COR-L47 (cell line): ENCODE measurements around the gene CAP2.
A peak's percentile ranks its signal among the peaks of the same experiment; 100 is the strongest.

Source experiments
- DNase-seq: peaks from one replicate; lab custom pipeline; 2025; lab: John Stamatoyannopoulos, UW

Gene CAP2, protein sequence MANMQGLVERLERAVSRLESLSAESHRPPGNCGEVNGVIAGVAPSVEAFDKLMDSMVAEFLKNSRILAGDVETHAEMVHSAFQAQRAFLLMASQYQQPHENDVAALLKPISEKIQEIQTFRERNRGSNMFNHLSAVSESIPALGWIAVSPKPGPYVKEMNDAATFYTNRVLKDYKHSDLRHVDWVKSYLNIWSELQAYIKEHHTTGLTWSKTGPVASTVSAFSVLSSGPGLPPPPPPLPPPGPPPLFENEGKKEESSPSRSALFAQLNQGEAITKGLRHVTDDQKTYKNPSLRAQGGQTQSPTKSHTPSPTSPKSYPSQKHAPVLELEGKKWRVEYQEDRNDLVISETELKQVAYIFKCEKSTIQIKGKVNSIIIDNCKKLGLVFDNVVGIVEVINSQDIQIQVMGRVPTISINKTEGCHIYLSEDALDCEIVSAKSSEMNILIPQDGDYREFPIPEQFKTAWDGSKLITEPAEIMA

DNA sequence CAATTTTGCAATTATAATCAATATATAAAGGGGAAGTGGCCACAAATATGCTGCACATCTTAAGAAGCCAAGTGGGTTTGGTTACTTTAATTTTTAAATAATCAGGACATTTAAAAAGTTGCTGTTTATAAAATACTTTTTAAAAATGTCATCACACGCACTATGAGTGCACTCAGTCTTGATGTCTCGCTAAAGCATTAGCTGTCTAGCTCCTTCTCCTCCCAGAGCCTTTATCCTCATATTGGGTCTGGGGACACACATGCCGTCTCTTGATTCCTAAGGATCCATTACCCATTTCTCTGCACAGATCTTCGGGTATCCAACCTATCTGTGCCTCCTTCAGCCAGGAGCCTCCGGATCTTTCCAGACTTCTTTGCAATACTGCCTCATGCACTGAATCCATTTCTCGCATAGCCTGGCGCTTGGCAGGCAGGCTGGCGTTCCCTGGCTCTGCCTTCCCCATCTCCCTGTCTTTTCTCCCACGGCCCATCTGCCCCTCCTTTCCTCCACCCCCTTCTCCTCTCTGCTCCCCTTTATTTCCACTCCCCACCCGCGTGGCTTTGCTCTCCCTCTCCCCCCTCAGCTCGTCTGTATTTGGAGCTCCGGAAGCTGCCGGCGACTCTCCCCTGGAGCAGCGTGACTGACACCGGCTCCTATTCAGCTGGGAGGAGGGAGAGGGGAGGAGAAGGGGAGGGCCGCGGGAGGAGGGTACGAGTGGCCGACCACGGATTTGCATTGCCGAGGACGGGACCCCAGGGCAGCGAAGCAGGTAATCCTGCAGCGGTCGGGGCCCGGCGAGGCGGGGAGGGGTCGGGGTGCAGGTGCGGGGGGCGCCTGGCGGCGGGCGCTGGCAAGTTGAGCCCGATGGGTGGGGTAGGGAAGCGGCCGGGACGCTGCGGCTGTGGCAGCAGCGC is at the start of gene CAP2:
Gene CAP2, plus strand, starts transcription at position 618 of the 914 bp plus-strand sequence. CDS start 27,961 bp downstream, outside the sequence.
- peak; percentile 36 for DNase-seq

DNA sequence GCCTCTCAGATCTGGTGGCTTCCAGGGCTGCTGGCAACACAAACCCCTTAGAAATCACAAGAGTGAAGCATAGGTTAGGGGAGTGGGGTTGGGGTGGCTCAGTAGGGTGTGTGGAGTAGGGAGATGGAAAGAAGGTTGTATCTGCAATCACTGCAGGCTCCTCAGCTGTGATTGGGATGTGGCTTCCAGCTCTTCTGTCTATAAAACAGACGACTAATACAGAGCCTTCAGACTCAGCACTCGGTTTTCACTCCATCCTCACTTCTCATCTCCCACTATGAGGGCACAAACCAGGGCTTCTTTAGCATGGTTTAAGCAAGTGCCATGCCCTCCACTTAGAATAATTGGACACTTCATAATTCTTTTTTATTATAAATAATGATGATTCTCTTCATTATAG is 46.4 kb upstream of the CAP2 start:
- no peak for DNase-seq

DNA sequence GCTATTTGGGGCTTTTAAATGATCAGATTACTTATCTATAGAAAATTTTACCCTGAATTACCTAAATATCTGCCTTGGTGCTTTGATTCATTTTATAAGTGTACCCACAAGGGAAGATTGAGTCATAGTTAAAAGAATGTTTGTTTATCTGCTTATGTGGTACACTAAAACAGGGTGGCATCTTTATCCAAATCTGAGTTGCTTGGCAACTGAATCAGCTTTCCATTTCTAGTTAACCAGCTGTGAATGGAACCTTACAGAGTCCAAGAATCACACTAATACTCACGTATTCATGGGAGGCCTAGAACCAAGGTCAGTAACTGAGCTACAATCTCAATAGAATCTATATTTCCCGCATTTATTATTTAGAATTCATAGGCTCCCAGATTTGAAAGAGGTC is 44.0 kb upstream of the CAP2 start:
- DNase-seq, result no peak

DNA sequence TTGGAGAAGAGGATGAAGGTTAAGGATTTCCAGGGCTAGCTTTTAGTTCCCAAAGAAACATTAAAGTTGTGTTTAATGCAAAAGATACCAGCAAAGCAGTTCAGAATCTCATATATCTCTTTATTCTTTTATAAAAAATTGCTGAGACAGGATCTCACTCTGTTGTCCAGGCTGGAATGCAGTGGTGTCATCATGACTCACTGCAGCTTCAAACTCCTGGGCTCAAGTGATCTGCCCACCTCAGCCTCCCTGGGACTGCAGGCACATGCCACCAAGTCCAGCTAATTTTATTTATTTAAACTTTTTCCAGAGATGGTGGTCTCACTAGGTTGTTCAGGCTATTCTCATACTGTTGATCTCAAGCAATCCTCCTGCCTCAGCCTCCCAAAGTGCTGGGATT is 41.1 kb upstream of the CAP2 start:
- no peak for DNase-seq

DNA sequence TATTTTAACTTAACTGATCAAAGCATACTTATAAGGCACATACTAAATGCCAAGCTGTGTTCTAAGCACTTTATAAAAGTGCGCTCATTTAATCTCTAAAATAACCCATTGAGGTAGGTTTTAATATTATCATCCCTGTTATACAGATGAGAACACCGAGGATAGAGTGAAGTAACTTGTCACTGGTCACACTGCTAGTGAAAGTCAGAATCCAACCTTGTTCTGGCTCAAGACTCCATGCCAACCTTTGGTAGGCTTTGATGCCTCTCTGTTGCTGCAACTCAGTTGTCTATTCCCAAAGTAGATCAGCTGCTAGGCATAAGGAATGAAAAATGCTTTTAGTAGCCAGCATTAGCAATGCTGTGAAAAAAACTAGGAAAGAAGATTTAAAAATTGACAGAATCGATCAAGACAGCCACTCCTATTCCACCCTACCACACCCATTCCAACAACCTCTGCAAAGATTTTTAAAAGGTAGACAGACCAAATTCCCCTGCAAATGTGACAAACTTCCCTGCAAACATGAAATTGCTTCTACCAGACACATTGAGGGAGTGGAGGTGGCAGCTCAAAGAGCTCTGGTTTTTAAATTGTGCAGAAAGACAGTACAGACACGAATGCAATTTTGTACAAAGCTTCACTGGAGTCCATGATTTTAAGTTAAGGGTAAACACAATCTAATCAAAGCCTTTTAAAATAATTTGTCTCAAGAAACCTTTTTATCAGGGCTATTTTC is 39.8 kb upstream of the CAP2 start:
- DNase-seq, result no peak

DNA sequence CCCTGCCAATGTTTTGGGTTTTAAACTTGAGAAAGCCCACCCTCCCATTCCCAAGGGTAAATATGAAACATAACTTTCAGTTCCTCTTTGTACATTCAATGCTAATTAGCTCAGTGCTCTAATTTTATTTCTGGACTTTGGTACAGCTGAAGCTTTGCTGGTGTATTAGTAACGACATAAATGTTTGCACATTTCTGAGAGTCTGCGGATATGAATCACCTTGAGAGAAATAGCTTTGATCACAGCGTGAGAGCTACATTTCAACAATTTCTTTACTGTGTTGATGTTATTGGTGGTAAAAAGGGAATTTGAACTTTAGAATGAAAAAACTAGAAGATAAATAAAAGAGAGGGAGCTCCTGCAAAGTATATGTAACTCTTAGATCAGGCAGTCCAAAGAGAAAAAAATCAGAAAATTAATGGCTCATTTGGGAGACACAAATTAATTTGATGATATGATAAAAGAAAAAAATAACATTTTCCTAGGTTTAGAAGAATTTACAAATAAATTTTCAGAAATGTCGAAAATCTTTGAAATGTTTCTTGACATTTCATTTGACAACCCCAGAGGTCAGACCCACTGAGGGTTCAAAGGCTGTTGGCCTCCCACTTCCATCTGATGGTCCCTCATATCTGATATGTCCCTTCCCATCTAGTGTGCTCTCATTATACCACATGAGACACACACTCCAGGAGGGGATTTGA is 38.5 kb upstream of the CAP2 start:
- no peak for DNase-seq

DNA sequence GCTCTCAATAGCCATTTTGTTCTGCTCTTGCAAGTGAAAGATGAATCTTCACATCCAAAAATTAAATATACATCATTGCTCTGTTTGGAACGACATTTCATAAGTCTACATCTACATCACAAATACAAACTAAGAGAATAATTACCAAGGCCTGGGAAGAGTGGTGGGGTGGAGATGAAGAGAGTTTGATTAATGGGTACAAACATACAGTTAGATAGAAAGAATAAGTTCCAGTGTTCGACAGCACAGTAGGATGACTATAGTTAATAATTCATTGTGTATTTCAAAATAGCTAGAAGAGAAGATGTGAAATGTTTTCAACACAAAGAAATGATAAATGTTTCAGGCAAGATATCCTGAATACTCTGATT is 38.0 kb upstream of the CAP2 start:
- no peak for DNase-seq

DNA sequence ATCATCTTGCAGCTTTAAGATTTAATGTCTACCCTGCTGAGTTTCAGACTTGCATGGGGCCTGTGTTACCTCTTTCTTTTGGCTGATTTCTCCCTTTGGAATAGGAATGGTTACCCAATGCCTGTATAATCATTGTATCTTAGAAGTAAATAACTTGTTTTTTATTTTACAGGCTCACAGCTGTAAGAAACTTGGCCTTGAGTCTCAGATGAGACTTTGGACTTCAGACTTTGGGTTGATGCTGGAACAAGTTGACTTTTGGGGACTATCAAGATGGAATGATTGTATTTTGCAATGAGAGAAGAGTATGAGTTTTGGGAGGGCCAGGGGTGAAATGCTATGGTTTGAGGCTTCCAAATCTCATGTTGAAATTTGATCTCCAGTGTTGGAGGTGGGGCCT is 34.9 kb upstream of the CAP2 start:
- no peak for DNase-seq

DNA sequence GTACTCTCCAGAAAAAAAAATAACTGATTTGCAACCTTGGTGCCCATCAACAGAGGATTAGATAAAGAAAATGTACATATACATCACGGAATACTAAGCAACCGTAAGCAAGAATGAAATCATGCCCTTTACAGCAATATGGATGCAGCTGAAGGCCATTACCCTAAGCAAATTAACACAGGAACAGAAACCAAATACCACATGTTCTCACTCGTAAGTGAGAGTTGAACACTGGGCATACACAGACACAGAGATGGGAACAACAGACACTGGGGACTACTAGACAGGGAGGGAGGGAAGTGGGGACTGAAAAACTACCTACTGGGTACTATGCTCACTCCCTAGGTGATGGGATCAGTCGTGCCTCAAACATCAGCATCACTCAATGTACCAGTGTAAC is 32.8 kb upstream of the CAP2 start:
- no peak for DNase-seq

DNA sequence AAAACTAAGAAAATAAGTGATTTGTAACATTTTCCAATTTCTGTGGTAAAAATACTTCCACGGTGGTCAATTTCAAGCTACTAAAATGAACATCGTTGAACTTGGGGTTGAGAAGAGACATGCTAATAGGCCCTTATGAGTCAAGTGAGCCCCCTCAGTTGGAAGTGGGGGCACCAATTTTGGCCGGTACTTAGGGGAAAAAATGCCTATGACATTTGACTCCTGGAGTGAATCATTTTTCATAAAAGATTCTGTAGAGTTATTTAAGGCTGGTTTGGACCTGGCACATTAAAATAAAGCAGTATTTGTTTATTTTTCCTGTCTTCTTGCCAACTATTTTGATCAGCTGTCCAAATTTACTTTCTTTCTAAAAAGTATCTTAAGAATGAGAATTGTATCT is 32.4 kb upstream of the CAP2 start:
- DNase-seq, result no peak

DNA sequence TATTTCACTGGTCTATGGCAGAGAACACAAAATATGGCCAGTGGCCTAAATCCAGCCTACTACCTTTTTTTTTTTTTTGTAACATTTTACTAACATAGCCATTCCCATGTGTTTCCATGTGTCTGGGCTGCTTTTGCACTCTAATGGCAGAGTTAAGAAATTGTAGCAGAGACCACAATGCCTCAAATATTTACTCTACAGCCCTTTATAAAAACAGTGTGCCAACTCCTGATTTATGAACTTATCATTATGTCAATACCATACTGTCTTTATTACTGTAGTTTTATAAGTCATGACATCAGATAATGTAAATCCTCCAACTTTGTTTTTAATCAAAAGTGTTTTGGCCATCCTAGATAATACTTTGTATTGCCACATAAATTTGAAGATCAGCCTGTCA is 27.4 kb upstream of the CAP2 start:
- no peak for DNase-seq

DNA sequence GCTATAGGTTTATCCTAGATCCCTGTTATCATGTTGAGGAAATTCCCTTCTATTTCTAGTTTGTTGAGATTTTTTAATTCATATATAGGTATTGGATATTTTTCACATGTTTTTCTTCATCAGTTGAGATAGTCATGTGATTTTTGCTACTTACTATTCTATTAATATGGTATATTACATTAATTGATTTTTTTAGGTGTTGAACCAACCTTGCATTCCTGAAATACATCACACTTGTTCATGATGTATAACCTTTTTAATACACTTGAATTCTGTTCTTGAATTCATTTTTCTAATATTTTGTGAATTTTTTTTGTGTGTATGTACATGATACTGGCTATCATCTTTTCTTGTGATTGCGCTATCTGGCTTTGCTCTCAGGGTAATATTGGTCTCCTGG is 25.5 kb upstream of the CAP2 start:
- DNase-seq, result no peak

DNA sequence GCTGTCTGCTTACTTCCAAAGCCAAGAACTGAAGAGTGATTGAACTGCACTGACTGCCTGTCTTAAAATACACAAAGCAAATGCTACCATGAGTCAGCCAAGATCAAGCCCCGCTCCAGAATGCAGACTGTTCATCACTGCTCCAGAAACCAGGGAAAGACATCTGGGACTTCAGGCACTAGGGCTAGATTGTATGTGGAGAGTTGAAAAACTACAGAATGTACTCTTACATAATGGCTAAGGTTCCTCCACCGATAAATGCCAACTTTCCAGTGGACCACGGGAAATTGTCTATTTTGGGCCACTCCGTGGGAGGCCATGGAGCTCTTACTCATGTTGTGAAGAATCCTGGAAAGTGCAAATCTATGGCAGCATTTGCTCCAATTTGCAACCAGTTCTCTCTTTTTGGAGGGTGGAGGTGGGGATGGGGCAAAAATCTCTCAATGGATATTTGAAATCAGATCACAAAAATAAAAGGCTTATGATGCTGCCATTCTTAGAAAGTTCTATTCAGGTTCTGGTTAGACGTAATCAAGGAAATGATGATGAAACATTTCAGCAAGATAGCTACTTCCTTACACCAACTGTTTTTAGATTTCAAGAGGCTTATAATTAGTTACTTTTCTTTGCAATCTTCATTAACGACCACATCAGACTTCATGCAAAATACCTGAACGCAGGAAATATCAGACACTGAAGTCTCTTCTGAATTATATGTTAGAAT is 11.8 kb upstream of the CAP2 start:
- DNase-seq, result no peak

DNA sequence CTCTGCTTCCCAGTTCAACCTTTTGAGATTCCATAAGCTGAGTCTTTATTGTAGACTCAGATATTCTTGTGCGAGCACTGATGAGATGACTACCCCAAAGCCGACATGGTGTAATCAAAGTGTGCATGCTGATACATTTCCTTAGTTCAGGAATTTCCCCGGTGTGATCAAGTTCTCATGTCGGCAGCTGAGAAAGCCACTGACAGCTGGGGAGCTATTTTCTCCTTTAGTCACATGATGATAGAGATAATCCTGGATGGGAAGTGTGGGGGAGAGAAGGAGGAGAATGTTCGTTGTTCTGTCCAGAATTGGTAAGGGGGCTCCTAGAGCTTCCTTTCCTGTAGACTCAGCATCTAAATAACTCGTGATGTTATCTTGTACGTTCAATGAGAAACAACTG is 7.7 kb upstream of the CAP2 start:
- no peak for DNase-seq

DNA sequence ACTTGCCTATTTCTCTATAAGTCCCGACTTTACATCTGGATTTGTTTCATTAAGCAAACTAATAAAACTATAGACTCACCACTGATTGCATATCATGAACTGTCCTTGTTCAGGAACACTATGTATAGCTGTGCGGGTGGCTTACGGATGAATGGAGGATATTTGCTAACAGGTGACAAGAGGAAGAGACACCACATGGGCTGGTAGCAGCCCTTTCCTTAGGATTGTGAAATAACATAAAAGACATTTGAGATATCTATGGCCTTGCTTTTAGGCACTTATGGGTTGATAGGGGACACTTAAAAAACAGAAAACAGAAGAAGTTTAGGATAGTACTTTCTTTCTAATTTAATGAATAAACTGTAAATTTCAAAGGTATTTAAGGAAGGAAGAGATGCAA is 5.0 kb upstream of the CAP2 start:
- DNase-seq, result no peak

DNA sequence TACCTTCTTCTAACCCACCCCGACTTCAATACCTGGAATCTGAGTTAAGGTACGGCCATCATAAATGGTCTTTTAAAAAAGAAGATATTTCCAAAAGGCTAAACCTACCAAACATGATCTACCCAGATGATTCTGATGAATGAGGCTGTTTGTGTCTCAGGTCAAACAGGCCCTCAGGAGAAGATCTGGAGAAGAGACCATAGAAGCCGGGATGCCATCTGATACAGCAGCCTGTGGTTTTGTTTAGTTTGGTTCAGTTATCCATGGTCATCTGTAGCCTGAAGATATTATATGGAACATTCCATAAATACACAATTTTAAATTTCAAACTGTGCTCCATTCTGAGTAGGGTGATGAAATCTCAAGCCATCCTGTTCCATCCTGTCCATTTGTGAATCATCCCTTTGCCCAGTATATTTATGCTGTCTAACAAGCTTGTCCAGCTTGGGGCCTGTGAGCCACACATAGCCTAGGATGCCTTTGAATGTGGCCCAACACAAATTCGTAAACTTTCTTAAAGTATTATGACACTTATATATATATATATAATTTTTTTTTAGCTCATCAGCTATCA is 4.0 kb upstream of the CAP2 start:
- no peak for DNase-seq

DNA sequence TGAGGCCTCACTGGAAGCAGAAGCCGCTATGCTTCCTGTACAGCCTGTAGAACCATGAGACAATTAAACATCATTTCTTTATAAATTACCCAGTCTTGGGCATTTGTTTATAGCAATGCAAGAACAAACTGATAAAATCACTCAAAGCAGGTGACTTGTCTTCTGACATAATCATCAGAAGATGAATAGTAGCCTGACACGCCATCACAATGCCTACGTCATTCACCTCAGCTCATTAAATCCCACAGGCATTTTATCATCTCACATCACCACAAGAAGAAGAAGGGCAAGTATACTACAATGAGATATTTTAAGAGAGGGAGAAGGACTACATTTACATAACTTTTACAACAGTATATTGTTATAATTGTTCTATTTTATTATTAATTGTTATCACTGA is 3.1 kb upstream of the CAP2 start:
- no peak for DNase-seq

DNA sequence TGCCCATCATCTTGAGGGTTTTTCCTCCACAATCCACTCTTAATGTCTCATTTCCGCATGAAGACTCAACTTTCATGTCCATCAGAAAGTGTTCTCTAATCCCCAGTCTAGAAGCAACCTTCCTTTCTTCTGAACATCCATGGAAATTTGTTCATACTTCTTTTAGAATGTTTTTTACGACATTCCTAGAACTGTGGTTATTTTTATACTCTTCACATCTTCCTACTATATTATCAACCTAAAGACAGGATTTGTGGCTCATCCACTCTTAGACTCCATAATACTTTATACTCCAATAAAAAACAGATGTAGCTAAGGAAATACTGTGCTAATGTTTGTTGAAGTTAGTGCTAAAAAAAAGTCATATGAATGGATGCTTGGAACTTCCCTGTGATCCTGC is 1.4 kb upstream of the CAP2 start:
- DNase-seq, result no peak

DNA sequence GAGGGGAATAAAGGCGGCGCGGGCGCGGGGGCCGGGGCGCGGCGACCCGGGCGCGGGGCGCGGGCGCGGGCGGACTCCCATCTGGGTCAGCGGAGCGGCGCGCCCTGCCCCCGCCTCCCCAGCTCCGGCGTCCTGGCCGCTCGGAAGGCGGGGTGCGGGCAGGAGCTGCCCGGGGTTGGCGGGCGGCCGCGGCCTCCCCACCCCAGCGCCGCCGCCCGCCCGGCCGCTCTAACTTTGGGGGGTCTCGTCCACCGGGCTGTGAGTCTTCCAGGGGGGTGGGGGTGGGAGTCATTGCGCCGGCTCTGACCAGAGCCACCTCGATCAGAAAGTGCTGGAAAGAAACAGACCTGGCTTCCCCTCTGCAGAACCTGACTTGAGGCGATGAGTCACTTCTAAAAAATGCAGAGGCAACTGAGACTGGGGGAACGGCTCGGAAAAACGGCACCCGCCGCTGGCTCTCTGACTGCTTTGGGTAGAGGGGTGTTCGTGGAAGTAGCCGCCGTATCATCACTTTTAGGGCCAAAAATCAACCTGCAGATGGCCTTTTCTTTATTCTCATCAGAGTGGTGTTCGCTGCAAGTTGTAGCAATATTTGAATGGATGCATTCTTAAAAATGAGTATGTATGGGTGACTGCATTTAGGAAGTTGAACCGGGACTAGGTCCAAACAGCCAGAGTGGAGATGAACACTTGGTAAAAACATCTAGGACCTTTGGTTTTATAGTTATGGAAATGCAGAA is 667 bp downstream of the CAP2 start:
- peak; percentile 19 for DNase-seq

DNA sequence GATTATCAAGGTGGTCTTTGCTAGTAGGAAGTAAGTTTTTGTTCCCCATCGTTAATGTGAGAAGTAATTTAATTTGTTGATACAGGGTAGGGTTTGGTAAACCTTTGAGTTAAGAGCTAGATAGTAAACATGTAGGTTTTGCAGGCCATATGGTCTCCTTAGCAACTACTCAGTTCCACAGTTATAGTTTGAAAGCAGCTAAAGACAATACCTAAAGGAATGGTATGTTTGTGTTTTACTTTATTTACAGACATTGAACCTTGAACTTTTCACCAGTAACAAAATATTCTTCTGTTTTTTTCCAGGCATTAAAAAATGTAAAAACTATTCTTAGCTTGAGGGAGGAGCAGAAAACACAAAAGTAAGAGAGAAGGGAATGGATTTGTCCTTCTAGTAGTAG is 1.7 kb downstream of the CAP2 start:
- no peak for DNase-seq
